HCT116 (cell line): ENCODE data around the gene ANKRD60. TPM values are rescaled to one million over a fixed set of nuclear protein-coding genes. Genes with fewer than 3 reads are reported as not detected.

ENCODE experiments used
- ATAC-seq: fragments of 200-7000 bp; cut with Tn5 transposase; 2 replicates; pipeline ENCODE4 v1.9.1; 2020; ENCODE audit warnings: mild to moderate bottlenecking, moderate library complexity
- BruUV-seq: library from RNA; stranded (reverse); fragments of 400-500 nt; replicated peaks from 2 replicates; lab custom pipeline; 2021; lab: Mats Ljungman, UMichigan
- CTCF ChIA-PET: fragments of 300-600 bp; sonication (Branson Sonifier 250); formaldehyde crosslinking; loops from one replicate; lab custom pipeline; 2021; ENCODE audit warnings: antibody characterized with exemption; lab: Charles Lee
- POLR2A ChIA-PET: fragments of 300-600, 350-600 bp; sonication (Branson Sonifier 250); formaldehyde crosslinking; loops from one replicate; lab custom pipeline; 2021; ENCODE audit warnings: antibody characterized with exemption; lab: Charles Lee
- RAD21 ChIA-PET, 2 experiments: fragments of 300-600 bp; sonication (Branson Sonifier 250); formaldehyde crosslinking; loops; one replicate each; lab custom pipeline; 2023; ENCODE audit warnings: low total read pairs in 2 of 2; ENCODE audit not compliant: uncharacterized antibody in 2 of 2, unreplicated experiment in 2 of 2, low non-redundant PET in 1 of 2; lab: Charles Lee
- DNase-seq: peaks from one replicate; pipeline ENCODE4 v3.0.0-alpha.2; 2010; ENCODE audit warnings: low read depth, low spot score
- H2AFZ ChIP-seq: fragments of 200-600 bp; shearing (Covaris generic), sonication (generic); 2 replicates; pipeline ENCODE4 v1.6.1; 2017; ENCODE audit warnings: low read depth, mixed run types, mixed read lengths, antibody characterized with exemption, low read length; ENCODE audit not compliant: poor library complexity, severe bottlenecking
- H3K27ac ChIP-seq: 2 replicates; pipeline ENCODE4 v1.5.1; 2012; ENCODE audit warnings: low read depth, low read length
- H3K27me3 ChIP-seq: fragments of 200-600 bp; sonication (generic); 2 replicates; pipeline ENCODE4 v1.6.1; 2016; ENCODE audit warnings: mixed run types, low read length, mixed read lengths; ENCODE audit not compliant: insufficient read depth
- H3K36me3 ChIP-seq, 2 experiments: fragments of 200-500 bp in 1 of 2; fragments of 200-600 bp in 1 of 2; sonication (Bioruptor generic) in 1 of 2; sonication (generic) in 1 of 2; 2 replicates each; pipeline versions ENCODE4 v1.5.1 to v1.6.1; 2014 to 2016; ENCODE audit warnings: low read length in 2 of 2, inconsistent platforms in 1 of 2, mixed read lengths in 1 of 2, mixed run types in 1 of 2; ENCODE audit not compliant: insufficient read depth in 2 of 2, control insufficient read depth in 1 of 2
- H3K4me1 ChIP-seq, 2 experiments: fragments of 200-600 bp in 1 of 2; sonication (generic) in 1 of 2; 2 replicates each; pipeline versions ENCODE4 v1.5.1 to v1.6.1; 2012 to 2017; ENCODE audit warnings: low read length in 2 of 2, inconsistent platforms in 1 of 2, mild to moderate bottlenecking in 1 of 2, mixed read lengths in 1 of 2, mixed run types in 1 of 2, moderate library complexity in 1 of 2; ENCODE audit not compliant: insufficient read depth in 2 of 2, control insufficient read depth in 1 of 2
- H3K4me2 ChIP-seq: fragments of 200-600 bp; sonication (generic); 2 replicates; pipeline ENCODE4 v1.6.1; 2017; ENCODE audit warnings: mixed run types, low read length, mixed read lengths
- H3K4me3 ChIP-seq, 2 experiments: fragments of 200-600 bp in 1 of 2; sonication (generic) in 1 of 2; replicated peaks in 1 of 2; 2 replicates each; pipeline ENCODE4 v1.5.1; 2011 to 2016; ENCODE audit warnings: low read length in 2 of 2, control low read depth in 1 of 2, low read depth in 1 of 2, mild to moderate bottlenecking in 1 of 2, mixed read lengths in 1 of 2, mixed run types in 1 of 2
- H3K79me2 ChIP-seq: fragments of 200-600 bp; sonication (generic); 2 replicates; pipeline ENCODE4 v1.6.1; 2017; ENCODE audit warnings: mild to moderate bottlenecking, mixed run types, low read length, moderate library complexity, mixed read lengths; ENCODE audit not compliant: insufficient read depth
- H3K9ac ChIP-seq: fragments of 200-600 bp; sonication (generic); 2 replicates; pipeline ENCODE4 v1.6.1; 2016; ENCODE audit warnings: low read length, mixed read lengths
- H3K9me2 ChIP-seq: fragments of 200-600 bp; sonication (generic), shearing (Covaris generic); 2 replicates; pipeline ENCODE4 v1.6.1; 2017; ENCODE audit warnings: mixed run types, mild to moderate bottlenecking, moderate library complexity; ENCODE audit not compliant: insufficient read depth
- H3K9me3 ChIP-seq, 2 experiments: fragments of 200-500 bp in 1 of 2; fragments of 200-600 bp in 1 of 2; sonication (Bioruptor generic) in 1 of 2; sonication (generic) in 1 of 2; 2 replicates each; pipeline ENCODE4 v1.6.1; 2014 to 2017; ENCODE audit warnings: low read length in 2 of 2, mixed read lengths in 2 of 2, inconsistent platforms in 1 of 2, low read depth in 1 of 2, mild to moderate bottlenecking in 1 of 2, mixed run types in 1 of 2, moderate library complexity in 1 of 2; ENCODE audit not compliant: control insufficient read depth in 1 of 2, insufficient read depth in 1 of 2
- H4K20me1 ChIP-seq: fragments of 200-600 bp; sonication (generic), shearing (Covaris generic); 2 replicates; pipeline ENCODE4 v1.6.1; 2017; ENCODE audit warnings: mixed run types, mild to moderate bottlenecking, moderate library complexity; ENCODE audit not compliant: insufficient read depth
- EGR1 ChIP-seq: IDR thresholded peaks from 2 replicates; pipeline ENCODE4 v1.6.1; 2012; ENCODE audit warnings: low read depth
- ELF1 ChIP-seq: IDR thresholded peaks from 2 replicates; pipeline ENCODE4 v1.6.1; 2012; ENCODE audit warnings: low read depth, borderline replicate concordance
- FOSL1 ChIP-seq: IDR thresholded peaks from 2 replicates; pipeline ENCODE4 v1.6.1; 2012; ENCODE audit warnings: low read depth
- JUND ChIP-seq: IDR thresholded peaks from 2 replicates; pipeline ENCODE4 v1.6.1; 2012
- POLR2AphosphoS5 ChIP-seq: IDR thresholded peaks from 2 replicates; pipeline ENCODE4 v1.6.1; 2011; ENCODE audit warnings: mild to moderate bottlenecking, low read depth, low read length, moderate library complexity
- SRF ChIP-seq: IDR thresholded peaks from 2 replicates; pipeline ENCODE4 v1.6.1; 2012; ENCODE audit warnings: low read depth
- TCF7L2 ChIP-seq: IDR thresholded peaks from 2 replicates; pipeline ENCODE4 v1.7.0; 2011; ENCODE audit warnings: borderline replicate concordance, inconsistent platforms; ENCODE audit not compliant: insufficient read depth, insufficient read length; ENCODE audit errors: extremely low read depth
- intact Hi-C: fragments of 100-400 bp; cut with micrococcal nuclease; formaldehyde crosslinking; loops from 2 replicates; pipeline ENCODE4 v1.10.0; 2022
- total RNA-seq: library from RNA; stranded (reverse); gene quantifications from one replicate; pipeline ENCODE4 v1.2.1, GENCODE V29; 2021; ENCODE audit not compliant: unreplicated experiment
- TF ChIP-seq, protein P1 (sequence below): IDR thresholded peaks from 2 replicates; pipeline ENCODE4 v1.6.1; 2012; ENCODE audit warnings: low read depth
- TF ChIP-seq, protein P2 (sequence below): IDR thresholded peaks from 2 replicates; pipeline ENCODE4 v1.6.1; 2011; ENCODE audit warnings: mild to moderate bottlenecking, low read length, moderate library complexity; ENCODE audit not compliant: insufficient replicate concordance; ENCODE audit errors: extremely low read depth

The ANKRD60 gene
- total RNA-seq, 1 experiment from 2014 or later: not detected

DNA sequence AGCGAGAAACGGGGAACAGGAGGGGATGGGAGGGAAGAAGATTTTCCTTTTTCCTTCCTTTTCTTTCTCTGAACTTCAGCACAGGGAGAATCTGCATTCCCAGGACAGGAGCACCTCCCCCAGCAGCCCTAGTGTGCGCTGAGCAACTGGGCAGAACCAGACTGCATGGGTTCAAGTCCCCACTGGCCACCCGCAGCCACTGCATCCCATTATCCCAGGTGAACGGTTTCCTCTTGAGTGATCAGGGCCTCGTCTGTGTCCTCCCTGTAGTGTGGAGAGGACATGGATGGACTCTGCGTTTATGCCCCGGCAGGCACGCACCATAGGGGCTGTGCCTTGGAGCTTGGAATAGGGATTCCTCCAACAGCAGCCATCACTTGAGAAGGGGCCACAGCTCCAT lies 53.0 kb downstream of the ANKRD60 start:
- DNase-seq: no peak
- H3K9me3 ChIP-seq: no peaks in the 10 kb centered on the region
- no peak overlapping the region for H3K9ac ChIP-seq
- ATAC-seq: no peak
- ChIA-PET RAD21 (no interaction called here), POLR2A (no interaction called here), CTCF (no interaction called here)
- no peak overlapping the region for H3K27ac ChIP-seq
- H3K9me2 ChIP-seq: no peaks in the 10 kb centered on the region
- no peak overlapping the region for H2AFZ ChIP-seq
- BruUV-seq: no TSS peak
- no peaks in the 10 kb centered on the region for H3K79me2 ChIP-seq
- H3K4me2 ChIP-seq: no peak overlapping the region
- no peaks in the 10 kb centered on the region for H3K36me3 ChIP-seq
- no peak overlapping the region for H3K4me3 ChIP-seq
- no peaks in the 10 kb centered on the region for H3K27me3 ChIP-seq
- TF ChIP-seq TCF7L2 (no peak), EGR1 (no peak), FOSL1 (no peak), SRF (no peak), JUND (no peak), ELF1 (no peak), POLR2AphosphoS5 (no peak)
- TF ChIP-seq, protein P1, sequence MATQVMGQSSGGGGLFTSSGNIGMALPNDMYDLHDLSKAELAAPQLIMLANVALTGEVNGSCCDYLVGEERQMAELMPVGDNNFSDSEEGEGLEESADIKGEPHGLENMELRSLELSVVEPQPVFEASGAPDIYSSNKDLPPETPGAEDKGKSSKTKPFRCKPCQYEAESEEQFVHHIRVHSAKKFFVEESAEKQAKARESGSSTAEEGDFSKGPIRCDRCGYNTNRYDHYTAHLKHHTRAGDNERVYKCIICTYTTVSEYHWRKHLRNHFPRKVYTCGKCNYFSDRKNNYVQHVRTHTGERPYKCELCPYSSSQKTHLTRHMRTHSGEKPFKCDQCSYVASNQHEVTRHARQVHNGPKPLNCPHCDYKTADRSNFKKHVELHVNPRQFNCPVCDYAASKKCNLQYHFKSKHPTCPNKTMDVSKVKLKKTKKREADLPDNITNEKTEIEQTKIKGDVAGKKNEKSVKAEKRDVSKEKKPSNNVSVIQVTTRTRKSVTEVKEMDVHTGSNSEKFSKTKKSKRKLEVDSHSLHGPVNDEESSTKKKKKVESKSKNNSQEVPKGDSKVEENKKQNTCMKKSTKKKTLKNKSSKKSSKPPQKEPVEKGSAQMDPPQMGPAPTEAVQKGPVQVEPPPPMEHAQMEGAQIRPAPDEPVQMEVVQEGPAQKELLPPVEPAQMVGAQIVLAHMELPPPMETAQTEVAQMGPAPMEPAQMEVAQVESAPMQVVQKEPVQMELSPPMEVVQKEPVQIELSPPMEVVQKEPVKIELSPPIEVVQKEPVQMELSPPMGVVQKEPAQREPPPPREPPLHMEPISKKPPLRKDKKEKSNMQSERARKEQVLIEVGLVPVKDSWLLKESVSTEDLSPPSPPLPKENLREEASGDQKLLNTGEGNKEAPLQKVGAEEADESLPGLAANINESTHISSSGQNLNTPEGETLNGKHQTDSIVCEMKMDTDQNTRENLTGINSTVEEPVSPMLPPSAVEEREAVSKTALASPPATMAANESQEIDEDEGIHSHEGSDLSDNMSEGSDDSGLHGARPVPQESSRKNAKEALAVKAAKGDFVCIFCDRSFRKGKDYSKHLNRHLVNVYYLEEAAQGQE: no peak
- TF ChIP-seq, protein P2, sequence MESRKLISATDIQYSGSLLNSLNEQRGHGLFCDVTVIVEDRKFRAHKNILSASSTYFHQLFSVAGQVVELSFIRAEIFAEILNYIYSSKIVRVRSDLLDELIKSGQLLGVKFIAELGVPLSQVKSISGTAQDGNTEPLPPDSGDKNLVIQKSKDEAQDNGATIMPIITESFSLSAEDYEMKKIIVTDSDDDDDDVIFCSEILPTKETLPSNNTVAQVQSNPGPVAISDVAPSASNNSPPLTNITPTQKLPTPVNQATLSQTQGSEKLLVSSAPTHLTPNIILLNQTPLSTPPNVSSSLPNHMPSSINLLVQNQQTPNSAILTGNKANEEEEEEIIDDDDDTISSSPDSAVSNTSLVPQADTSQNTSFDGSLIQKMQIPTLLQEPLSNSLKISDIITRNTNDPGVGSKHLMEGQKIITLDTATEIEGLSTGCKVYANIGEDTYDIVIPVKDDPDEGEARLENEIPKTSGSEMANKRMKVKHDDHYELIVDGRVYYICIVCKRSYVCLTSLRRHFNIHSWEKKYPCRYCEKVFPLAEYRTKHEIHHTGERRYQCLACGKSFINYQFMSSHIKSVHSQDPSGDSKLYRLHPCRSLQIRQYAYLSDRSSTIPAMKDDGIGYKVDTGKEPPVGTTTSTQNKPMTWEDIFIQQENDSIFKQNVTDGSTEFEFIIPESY: no peak
- TF ChIP-seq, all 23 proteins: peak for 0
- intact Hi-C loops: loop anchor here (10.0 kb wide), 1 partner anchor 581 kb away; no protein-coding TSS in a partner anchor
- H4K20me1 ChIP-seq: no peaks in the 10 kb centered on the region
- peaks cover 0 to 11% of the 10 kb centered on the region in 2 experiments; a peak in 2 of 4 replicates for H3K4me1 ChIP-seq
